ENCODE data around the gene SDCBP2.

- TF ChIP-seq CREB1 (CRISPR knock-in tag; IDR thresholded peaks at IDR 0.05) (no peak), CTCF (IDR thresholded peaks at IDR 0.05) (no peak), SMAD3 (CRISPR knock-in tag; IDR thresholded peaks at IDR 0.05; ENCODE audit: borderline replicate concordance) (no peak)
These were observed 20.8 kb downstream of the SDCBP2 start for GRCh38 chr20:1308067-1308701.
